PC-3 (cell line): ENCODE results near the gene KCNQ1. TPM values are rescaled to one million over a fixed set of nuclear protein-coding genes. Genes with fewer than 3 reads are reported as not detected.

Source experiments
- ATAC-seq: fragments of 200-7000 bp; cut with Tn5 transposase; 2 replicates; pipeline ENCODE4 v1.9.1; 2020; ENCODE audit warnings: mild to moderate bottlenecking, moderate library complexity
- BruUV-seq: library from RNA; stranded (reverse); fragments of 400-500 nt; replicated peaks from 2 replicates; lab custom pipeline; 2021; lab: Mats Ljungman, UMichigan
- CTCF ChIA-PET: fragments of 300-600 bp; sonication (Branson Sonifier 250); formaldehyde crosslinking; loops from one replicate; lab custom pipeline; 2022; ENCODE audit warnings: antibody characterized with exemption; lab: Charles Lee
- POLR2A ChIA-PET: fragments of 300-600 bp; sonication (Branson Sonifier 250); formaldehyde crosslinking; loops from one replicate; lab custom pipeline; 2022; ENCODE audit warnings: antibody characterized with exemption; ENCODE audit not compliant: unreplicated experiment; lab: Charles Lee
- DNase-seq: peaks from one replicate; pipeline ENCODE4 v3.0.0-alpha.2; 2015
- H2AFZ ChIP-seq: fragments of 300-600 bp; sonication (generic); 2 replicates; pipeline ENCODE4 v1.6.0; 2016; ENCODE audit warnings: antibody characterized with exemption, low read length
- H3F3A ChIP-seq: fragments of 300-600 bp; sonication (generic); one replicate; pipeline ENCODE4 v1.6.0; 2017; ENCODE audit warnings: antibody characterized with exemption, low read length, control low read depth, mild to moderate bottlenecking; ENCODE audit not compliant: unreplicated experiment
- H3K27ac ChIP-seq: fragments of 300-600 bp; sonication (generic); 2 replicates; pipeline ENCODE4 v1.5.1; 2016; ENCODE audit warnings: mild to moderate bottlenecking, low read length
- H3K27me3 ChIP-seq: fragments of 300-600 bp; sonication (generic); 2 replicates; pipeline ENCODE4 v1.6.1; 2016; ENCODE audit warnings: low read length, mixed read lengths
- H3K36me3 ChIP-seq: fragments of 300-600 bp; sonication (generic); 2 replicates; pipeline ENCODE4 v1.6.1; 2016; ENCODE audit warnings: low read depth, mixed run types, low read length, mixed read lengths
- H3K4me1 ChIP-seq: fragments of 300-600 bp; sonication (generic); 2 replicates; pipeline ENCODE4 v1.5.1; 2016; ENCODE audit warnings: low read length; ENCODE audit not compliant: insufficient read depth
- H3K4me2 ChIP-seq: fragments of 300-600 bp; sonication (generic); 2 replicates; pipeline ENCODE4 v1.6.0; 2016; ENCODE audit warnings: low read length
- H3K4me3 ChIP-seq: fragments of 300-600 bp; sonication (generic); 2 replicates; pipeline ENCODE4 v1.5.1; 2016; ENCODE audit warnings: mild to moderate bottlenecking, low read length, mixed read lengths
- H3K79me2 ChIP-seq: fragments of 300-600 bp; sonication (generic); 2 replicates; pipeline ENCODE4 v1.6.1; 2017; ENCODE audit warnings: low read length, mixed read lengths
- H3K9ac ChIP-seq: fragments of 300-600 bp; sonication (generic); 2 replicates; pipeline ENCODE4 v1.6.0; 2016; ENCODE audit warnings: mild to moderate bottlenecking, low read length
- H3K9me2 ChIP-seq: fragments of 300-600 bp; sonication (generic); replicated peaks from 2 replicates; pipeline ENCODE4 v1.6.1; 2016; ENCODE audit warnings: mixed run types, low read length, mixed read lengths
- H3K9me3 ChIP-seq: fragments of 300-600 bp; sonication (generic); 2 replicates; pipeline ENCODE4 v1.6.1; 2016; ENCODE audit warnings: low read length, mixed read lengths
- H4K20me1 ChIP-seq: fragments of 300-600 bp; sonication (generic); 2 replicates; pipeline ENCODE4 v1.6.1; 2016; ENCODE audit warnings: low read length, mixed read lengths
- EZH2 ChIP-seq: fragments of 300-600 bp; sonication (generic); IDR thresholded peaks from one replicate; pipeline ENCODE4 v1.6.1; 2017; ENCODE audit warnings: antibody characterized with exemption, mild to moderate bottlenecking, low read length; ENCODE audit not compliant: unreplicated experiment
- EZH2phosphoT487 ChIP-seq: fragments of 300-600 bp; sonication (generic); IDR thresholded peaks from 2 replicates; pipeline ENCODE4 v1.6.1; 2018; ENCODE audit warnings: mild to moderate bottlenecking, antibody characterized with exemption, low read length, borderline replicate concordance
- intact Hi-C: fragments of 100-400 bp; cut with micrococcal nuclease; formaldehyde crosslinking; loops from 2 replicates; pipeline ENCODE4 v1.9.0; 2023
- total RNA-seq: library from RNA; depleted of rRNA; stranded (reverse); fragments of >200 nt; gene quantifications from 2 replicates; pipeline ENCODE4 v1.2.3, GENCODE V29; 2014
- TF ChIP-seq, protein P1 (sequence below): fragments of 300-600 bp; sonication (generic); conservative IDR thresholded peaks from 2 replicates; pipeline ENCODE4 v1.5.1; 2017; ENCODE audit warnings: antibody characterized with exemption, low read depth, mild to moderate bottlenecking, low read length

Gene KCNQ1
- total RNA-seq, 1 experiment from 2014 or later: 0.40 TPM

DNA sequence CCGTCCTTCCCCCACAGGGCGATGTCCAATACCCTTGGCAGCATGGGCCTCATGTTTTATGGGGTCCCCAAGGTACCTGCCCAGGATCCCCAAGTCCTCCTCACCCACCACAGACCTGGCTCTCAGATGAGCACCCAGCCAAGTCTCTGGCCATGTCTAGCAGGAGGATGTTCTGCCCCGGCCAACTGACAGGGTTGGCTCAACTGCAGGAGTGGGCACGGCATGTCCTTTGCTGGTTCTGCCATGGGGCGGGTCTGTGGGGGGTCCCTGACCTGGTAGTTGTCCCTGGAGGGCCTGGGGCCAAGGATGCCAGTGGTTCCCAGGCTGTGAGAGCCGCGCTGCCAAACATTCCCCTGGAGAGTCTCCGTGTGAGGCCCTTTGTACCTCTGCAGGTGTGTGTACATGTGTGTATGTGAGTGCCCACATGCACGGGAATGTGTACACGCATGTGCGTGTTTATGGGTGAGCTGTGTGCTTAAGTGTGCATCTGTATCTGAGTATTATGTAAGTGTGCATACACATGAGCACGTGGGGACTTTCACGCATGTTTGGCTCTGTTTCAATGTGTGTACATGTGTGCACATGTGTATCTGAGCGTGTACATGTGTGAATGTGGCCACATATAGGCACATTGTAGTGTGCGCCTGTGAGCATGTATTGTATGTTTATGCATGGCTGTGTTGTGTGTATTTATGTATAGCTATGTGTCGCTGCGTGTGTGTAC is 85.5 kb downstream of the KCNQ1 start:
- Histone ChIP-seq H3K9me2 (no peaks in the 10 kb centered on the region), H3K9ac (no peak overlapping the region), H4K20me1 (no peaks in the 10 kb centered on the region), H3K27me3 (no peaks in the 10 kb centered on the region), H3F3A (no peaks in the 10 kb centered on the region), H3K9me3 (no peaks in the 10 kb centered on the region), H3K36me3 (no peaks in the 10 kb centered on the region; the same call in 1 of the 2 replicates), H3K4me1 (peaks cover 20% of the 10 kb centered on the region), H3K4me2 (no peak overlapping the region), H3K4me3 (no peak overlapping the region), H2AFZ (no peak overlapping the region), H3K79me2 (no peaks in the 10 kb centered on the region), H3K27ac (no peak overlapping the region)
- ATAC-seq: no peak
- BruUV-seq: no TSS peak
- CTCF ChIA-PET: interaction anchor here (1.6 kb wide), 1 partner anchor 362 kb away, joined by 7 read pairs; no protein-coding TSS in a partner anchor
- TF ChIP-seq, protein P1, sequence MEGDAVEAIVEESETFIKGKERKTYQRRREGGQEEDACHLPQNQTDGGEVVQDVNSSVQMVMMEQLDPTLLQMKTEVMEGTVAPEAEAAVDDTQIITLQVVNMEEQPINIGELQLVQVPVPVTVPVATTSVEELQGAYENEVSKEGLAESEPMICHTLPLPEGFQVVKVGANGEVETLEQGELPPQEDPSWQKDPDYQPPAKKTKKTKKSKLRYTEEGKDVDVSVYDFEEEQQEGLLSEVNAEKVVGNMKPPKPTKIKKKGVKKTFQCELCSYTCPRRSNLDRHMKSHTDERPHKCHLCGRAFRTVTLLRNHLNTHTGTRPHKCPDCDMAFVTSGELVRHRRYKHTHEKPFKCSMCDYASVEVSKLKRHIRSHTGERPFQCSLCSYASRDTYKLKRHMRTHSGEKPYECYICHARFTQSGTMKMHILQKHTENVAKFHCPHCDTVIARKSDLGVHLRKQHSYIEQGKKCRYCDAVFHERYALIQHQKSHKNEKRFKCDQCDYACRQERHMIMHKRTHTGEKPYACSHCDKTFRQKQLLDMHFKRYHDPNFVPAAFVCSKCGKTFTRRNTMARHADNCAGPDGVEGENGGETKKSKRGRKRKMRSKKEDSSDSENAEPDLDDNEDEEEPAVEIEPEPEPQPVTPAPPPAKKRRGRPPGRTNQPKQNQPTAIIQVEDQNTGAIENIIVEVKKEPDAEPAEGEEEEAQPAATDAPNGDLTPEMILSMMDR: no peak
- TF ChIP-seq EZH2phosphoT487 (no peak), EZH2 (no peak)
- POLR2A ChIA-PET: no interaction called here
- DNase-seq: no peak
- intact Hi-C loops: loop anchor here (5.0 kb wide), 1 partner anchor 167 kb away; the partner anchor contains the start of gene KCNQ1OT1

DNA sequence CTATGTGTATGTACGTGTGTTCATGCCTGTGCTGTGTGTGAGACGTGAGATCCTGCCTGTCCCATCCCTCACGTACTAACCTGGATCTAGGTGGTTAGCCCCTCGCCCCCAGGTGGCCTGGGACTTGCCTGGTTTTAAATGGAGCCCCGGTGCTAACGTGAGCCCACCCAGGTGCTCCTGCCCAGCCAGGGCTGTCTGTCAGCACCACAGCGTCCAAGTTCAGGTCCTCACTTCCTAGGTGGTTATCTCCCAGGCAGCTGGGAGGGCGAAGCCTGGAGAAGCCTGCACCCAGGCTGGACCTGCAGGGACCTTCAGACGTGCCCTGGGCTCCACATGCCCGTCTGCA is 86.0 kb downstream of the KCNQ1 start:
- Histone ChIP-seq H3K4me2 (no peak overlapping the region), H3K9me2 (no peaks in the 10 kb centered on the region), H3K9ac (no peak overlapping the region), H3F3A (no peaks in the 10 kb centered on the region), H3K4me1 (peaks cover 20% of the 10 kb centered on the region), H3K9me3 (no peaks in the 10 kb centered on the region), H2AFZ (no peak overlapping the region), H3K27ac (no peak overlapping the region), H3K4me3 (no peak overlapping the region), H3K36me3 (no peaks in the 10 kb centered on the region; the same call in 1 of the 2 replicates), H4K20me1 (no peaks in the 10 kb centered on the region), H3K27me3 (no peaks in the 10 kb centered on the region), H3K79me2 (no peaks in the 10 kb centered on the region)
- no TSS peak for BruUV-seq
- intact Hi-C loops: loop anchor here (5.0 kb wide), 1 partner anchor 166 kb away; the partner anchor contains the start of gene KCNQ1OT1
- TF ChIP-seq EZH2: no peak
- TF ChIP-seq EZH2phosphoT487: no peak
- TF ChIP-seq, protein P1: no peak
- ChIA-PET POLR2A (no interaction called here), CTCF (interaction anchor here (0.9 to 1.6 kb wide), 5 partner anchors 103 to 399 kb away, joined by 3 to 7 read pairs (median 4); no protein-coding TSS in a partner anchor)
- ATAC-seq (no peak), DNase-seq (no peak)
